HG03558 (cell line): ENCODE measurements around the gene A2M.

Source experiments
- ATAC-seq: cut with Tn5 transposase; IDR thresholded peaks from one replicate; pipeline ENCODE4 v1.9.1; 2021; ENCODE audit warnings: moderate number of reproducible peaks; ENCODE audit not compliant: unreplicated experiment; ENCODE audit errors: extremely low read depth

Gene A2M

GRCh38 chr12:9076733-9077132 lies 39.0 kb downstream of the A2M start:
- ATAC-seq, result no peak

GRCh38 chr12:9075138-9075535 lies 40.6 kb downstream of the A2M start:
- ATAC-seq, result no peak

- no peak for ATAC-seq
These were observed 41.1 kb downstream of the A2M start for GRCh38 chr12:9074484-9075137.

- ATAC-seq, result no peak
These were observed 42.6 kb downstream of the A2M start for GRCh38 chr12:9073076-9073475.

GRCh38 chr12:9072481-9073038 lies 43.2 kb downstream of the A2M start:
- no peak for ATAC-seq

- ATAC-seq, result no peak
These were observed 43.8 kb downstream of the A2M start for GRCh38 chr12:9071969-9072368.

GRCh38 chr12:9071518-9071917 lies 44.2 kb downstream of the A2M start:
- ATAC-seq, result no peak

- no peak for ATAC-seq
These were observed 45.4 kb downstream of the A2M start for GRCh38 chr12:9070351-9070750.

- no peak for ATAC-seq
These were observed 47.1 kb downstream of the A2M start for GRCh38 chr12:9068600-9068999.

- no peak for ATAC-seq
These were observed 47.6 kb downstream of the A2M start for GRCh38 chr12:9068086-9068485.

GRCh38 chr12:9066755-9067423 lies 48.8 kb downstream of the A2M start:
- no peak for ATAC-seq

- ATAC-seq, result no peak
These were observed 49.5 kb downstream of the A2M start for GRCh38 chr12:9066183-9066623.

- ATAC-seq, result no peak
These were observed 50.2 kb downstream of the A2M start for GRCh38 chr12:9065607-9065856.

GRCh38 chr12:9064815-9065606 lies 50.7 kb downstream of the A2M start:
- ATAC-seq, result no peak

- ATAC-seq, result no peak
These were observed 51.4 kb downstream of the A2M start for GRCh38 chr12:9064201-9064814.

GRCh38 chr12:9052610-9053009 lies 63.1 kb downstream of the A2M start:
- no peak for ATAC-seq

GRCh38 chr12:9051158-9051550 lies 64.6 kb downstream of the A2M start:
- no peak for ATAC-seq

- no peak for ATAC-seq
These were observed 65.1 kb downstream of the A2M start for GRCh38 chr12:9050521-9051157.

GRCh38 chr12:9049520-9050133 lies 66.1 kb downstream of the A2M start:
- no peak for ATAC-seq

GRCh38 chr12:9048930-9049329 lies 66.8 kb downstream of the A2M start:
- ATAC-seq, result no peak
